Smooth muscle cell (in vitro differentiated cells): ENCODE results near the gene KRTAP6-3. TPM values are rescaled to one million over a fixed set of nuclear protein-coding genes. Genes with fewer than 3 reads are reported as not detected.

Source experiments
- DNase-seq: peaks from one replicate; lab custom pipeline; 2025; ENCODE audit not compliant: unreplicated experiment; lab: John Stamatoyannopoulos, UW
- H2AFZ ChIP-seq: fragments of 200-600 bp; sonication (generic); 2 replicates; pipeline ENCODE4 v1.6.0; 2016; ENCODE audit warnings: antibody characterized with exemption, low read depth, mild to moderate bottlenecking
- H3F3A ChIP-seq: fragments of 200-600 bp; sonication (generic); 2 replicates; pipeline ENCODE4 v1.6.0; 2017; ENCODE audit warnings: antibody characterized with exemption, low read depth
- H3K27ac ChIP-seq: fragments of 200-600 bp; sonication (generic); 2 replicates; pipeline ENCODE4 v1.5.1; 2016; ENCODE audit warnings: low read depth, mild to moderate bottlenecking
- H3K27me3 ChIP-seq: fragments of 200-600 bp; sonication (generic); 2 replicates; pipeline ENCODE4 v1.6.1; 2016; ENCODE audit warnings: low read depth, mild to moderate bottlenecking
- H3K36me3 ChIP-seq: fragments of 200-600 bp; sonication (generic); 2 replicates; pipeline ENCODE4 v1.5.1; 2016; ENCODE audit warnings: low read depth
- H3K4me1 ChIP-seq: fragments of 200-600 bp; sonication (generic); 2 replicates; pipeline ENCODE4 v1.5.1; 2016; ENCODE audit warnings: low read depth
- H3K4me2 ChIP-seq: fragments of 200-600 bp; sonication (generic); 2 replicates; pipeline ENCODE4 v1.6.0; 2016; ENCODE audit warnings: mild to moderate bottlenecking
- H3K4me3 ChIP-seq: fragments of 200-600 bp; sonication (generic); 2 replicates; pipeline ENCODE4 v1.5.1; 2016; ENCODE audit warnings: mild to moderate bottlenecking
- H3K79me2 ChIP-seq: fragments of 200-600 bp; sonication (generic); 2 replicates; pipeline ENCODE4 v1.6.0; 2016; ENCODE audit warnings: low read depth, mild to moderate bottlenecking
- H3K9ac ChIP-seq: fragments of 200-600 bp; sonication (generic); 2 replicates; pipeline ENCODE4 v1.6.0; 2016; ENCODE audit warnings: low read depth
- H3K9me3 ChIP-seq: fragments of 200-600 bp; sonication (generic); replicated peaks from 2 replicates; pipeline ENCODE4 v1.5.1; 2016; ENCODE audit warnings: low read depth
- H4K20me1 ChIP-seq: fragments of 200-600 bp; sonication (generic); 2 replicates; pipeline ENCODE4 v1.6.0; 2016; ENCODE audit warnings: low read depth
- WGBS: methylation state at CpG from one replicate; pipeline ENCODE4 v1.1.7; 2016; ENCODE audit warnings: low lambda C conversion rate; 5-methylcytosine and 5-hydroxymethylcytosine counted together
- polyA plus RNA-seq: library from polyadenylated mRNA; unstranded; fragments of >200 nt; fragmentation: Nextera tagmentation; extraction: Ambion mirVana; gene quantifications from 2 replicates; pipeline ENCODE4 v1.2.1, GENCODE V29; 2016
- small RNA-seq: library from RNA; depleted of rRNA; stranded (forward); fragments of <200 nt; gene quantifications from one replicate; pipeline ENCODE3, GENCODE V24; 2014
- total RNA-seq: library from RNA; depleted of rRNA; stranded (reverse); fragments of >200 nt; gene quantifications from 2 replicates; pipeline ENCODE4 v1.2.3, GENCODE V29; 2014
- TF ChIP-seq, protein P1 (sequence below): fragments of 200-600 bp; sonication (generic); IDR thresholded peaks from 2 replicates; pipeline ENCODE4 v1.5.1; 2017; ENCODE audit warnings: borderline replicate concordance, mild to moderate bottlenecking, antibody characterized with exemption; ENCODE audit not compliant: insufficient read depth, poor library complexity, severe bottlenecking

Gene KRTAP6-3
- total and polyA plus RNA-seq, 2 experiments from 2014 or later: not detected

GRCh38 chr21:30642564-30642963, 50.3 kb downstream of the KRTAP6-3 start, which contains the start of gene KRTAP20-3:
Gene KRTAP20-3, plus strand, starts transcription at chr21:30642864.
- no peak for DNase-seq
- H3K9ac ChIP-seq: no peak within 1 kb of the TSS
- H3K4me1 ChIP-seq: no peaks in the 10 kb centered on the region
- H3F3A ChIP-seq: no peaks in the 10 kb centered on the region
- 94% methylated on average over 2 of the region's 2 CpGs for WGBS
- no peaks in the 10 kb centered on the region for H3K79me2 ChIP-seq
- no peaks in the 10 kb centered on the region for H4K20me1 ChIP-seq
- H3K27me3 ChIP-seq: no peaks in the 10 kb centered on the region
- H3K9me3 ChIP-seq: no peaks in the 10 kb centered on the region
- no peak within 1 kb of the TSS for H3K4me2 ChIP-seq
- no peak within 1 kb of the TSS for H3K4me3 ChIP-seq
- H3K27ac ChIP-seq: no peak within 1 kb of the TSS
- no peak within 1 kb of the TSS for H2AFZ ChIP-seq
- H3K36me3 ChIP-seq: no peaks in the 10 kb centered on the region
- TF ChIP-seq, protein P1, sequence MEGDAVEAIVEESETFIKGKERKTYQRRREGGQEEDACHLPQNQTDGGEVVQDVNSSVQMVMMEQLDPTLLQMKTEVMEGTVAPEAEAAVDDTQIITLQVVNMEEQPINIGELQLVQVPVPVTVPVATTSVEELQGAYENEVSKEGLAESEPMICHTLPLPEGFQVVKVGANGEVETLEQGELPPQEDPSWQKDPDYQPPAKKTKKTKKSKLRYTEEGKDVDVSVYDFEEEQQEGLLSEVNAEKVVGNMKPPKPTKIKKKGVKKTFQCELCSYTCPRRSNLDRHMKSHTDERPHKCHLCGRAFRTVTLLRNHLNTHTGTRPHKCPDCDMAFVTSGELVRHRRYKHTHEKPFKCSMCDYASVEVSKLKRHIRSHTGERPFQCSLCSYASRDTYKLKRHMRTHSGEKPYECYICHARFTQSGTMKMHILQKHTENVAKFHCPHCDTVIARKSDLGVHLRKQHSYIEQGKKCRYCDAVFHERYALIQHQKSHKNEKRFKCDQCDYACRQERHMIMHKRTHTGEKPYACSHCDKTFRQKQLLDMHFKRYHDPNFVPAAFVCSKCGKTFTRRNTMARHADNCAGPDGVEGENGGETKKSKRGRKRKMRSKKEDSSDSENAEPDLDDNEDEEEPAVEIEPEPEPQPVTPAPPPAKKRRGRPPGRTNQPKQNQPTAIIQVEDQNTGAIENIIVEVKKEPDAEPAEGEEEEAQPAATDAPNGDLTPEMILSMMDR: no peak

Small RNA genes lying within 50 kb of the gene (small RNA-seq; reads per million reads assigned to genes)
- gene KRTAP20-1: not detected
- not detected for gene KRTAP20-3
- not detected for gene KRTAP20-4
- not detected for gene KRTAP22-1
- gene KRTAP22-2: not detected

Other genes with a start within 250 kb of the KRTAP6-3 start
- gene KRTAP23-1, start 243.8 kb upstream of the KRTAP6-3 start, total RNA-seq: not detected in 2 replicates
- not detected in 2 replicates for gene KRTAP23-1, start 243.8 kb upstream of the KRTAP6-3 start, polyA plus RNA-seq
- gene KRTAP13-2, start 220.2 kb upstream of the KRTAP6-3 start, total RNA-seq: not detected in 2 replicates
- gene KRTAP13-2, start 220.2 kb upstream of the KRTAP6-3 start, polyA plus RNA-seq: not detected in 2 replicates
- not detected in 2 replicates for gene KRTAP13-1, start 196.4 kb upstream of the KRTAP6-3 start, total RNA-seq
- not detected in 2 replicates for gene KRTAP13-1, start 196.4 kb upstream of the KRTAP6-3 start, polyA plus RNA-seq
- gene KRTAP13-3, start 166.5 kb upstream of the KRTAP6-3 start, total RNA-seq: not detected in 2 replicates
- not detected in 2 replicates for gene KRTAP13-3, start 166.5 kb upstream of the KRTAP6-3 start, polyA plus RNA-seq
- gene KRTAP13-4, start 162.2 kb upstream of the KRTAP6-3 start, total RNA-seq: not detected in 2 replicates
- not detected in 2 replicates for gene KRTAP13-4, start 162.2 kb upstream of the KRTAP6-3 start, polyA plus RNA-seq
- not detected in 2 replicates for gene KRTAP15-1, start 152.2 kb upstream of the KRTAP6-3 start, total RNA-seq
- not detected in 2 replicates for gene KRTAP15-1, start 152.2 kb upstream of the KRTAP6-3 start, polyA plus RNA-seq
- gene KRTAP19-1, start 112.1 kb upstream of the KRTAP6-3 start, total RNA-seq: 0.72 TPM in 1 of 2 replicates, not detected in the other
- gene KRTAP19-1, start 112.1 kb upstream of the KRTAP6-3 start, polyA plus RNA-seq: 1.9 TPM in 1 of 2 replicates, not detected in the other
- gene KRTAP19-2, start 105.0 kb upstream of the KRTAP6-3 start, total RNA-seq: not detected in 2 replicates
- not detected in 2 replicates for gene KRTAP19-2, start 105.0 kb upstream of the KRTAP6-3 start, polyA plus RNA-seq
- gene KRTAP19-3, start 100.4 kb upstream of the KRTAP6-3 start, total RNA-seq: not detected in 2 replicates
- gene KRTAP19-3, start 100.4 kb upstream of the KRTAP6-3 start, polyA plus RNA-seq: not detected in 2 replicates
- not detected in 2 replicates for gene KRTAP19-4, start 95.3 kb upstream of the KRTAP6-3 start, total RNA-seq
- gene KRTAP19-4, start 95.3 kb upstream of the KRTAP6-3 start, polyA plus RNA-seq: not detected in 2 replicates
- gene KRTAP19-5, start 90.3 kb upstream of the KRTAP6-3 start, total RNA-seq: not detected in 2 replicates
- not detected in 2 replicates for gene KRTAP19-5, start 90.3 kb upstream of the KRTAP6-3 start, polyA plus RNA-seq
- not detected in 2 replicates for gene KRTAP19-6, start 50.6 kb upstream of the KRTAP6-3 start, total RNA-seq
- gene KRTAP19-6, start 50.6 kb upstream of the KRTAP6-3 start, polyA plus RNA-seq: not detected in 2 replicates
- gene KRTAP19-7, start 31.1 kb upstream of the KRTAP6-3 start, total RNA-seq: not detected in 2 replicates
- not detected in 2 replicates for gene KRTAP19-7, start 31.1 kb upstream of the KRTAP6-3 start, polyA plus RNA-seq
- gene KRTAP22-2, start 2.0 kb upstream of the KRTAP6-3 start, total RNA-seq: not detected in 2 replicates
- gene KRTAP22-2, start 2.0 kb upstream of the KRTAP6-3 start, polyA plus RNA-seq: not detected in 2 replicates
- gene KRTAP6-2, start 6.5 kb downstream of the KRTAP6-3 start, total RNA-seq: not detected in 2 replicates
- not detected in 2 replicates for gene KRTAP6-2, start 6.5 kb downstream of the KRTAP6-3 start, polyA plus RNA-seq
- not detected in 2 replicates for gene KRTAP22-1, start 8.6 kb downstream of the KRTAP6-3 start, total RNA-seq
- not detected in 2 replicates for gene KRTAP22-1, start 8.6 kb downstream of the KRTAP6-3 start, polyA plus RNA-seq
- gene KRTAP6-1, start 21.5 kb downstream of the KRTAP6-3 start, total RNA-seq: not detected in 2 replicates
- gene KRTAP6-1, start 21.5 kb downstream of the KRTAP6-3 start, polyA plus RNA-seq: not detected in 2 replicates
- gene KRTAP20-1, start 24.0 kb downstream of the KRTAP6-3 start, total RNA-seq: not detected in 2 replicates
- gene KRTAP20-1, start 24.0 kb downstream of the KRTAP6-3 start, polyA plus RNA-seq: not detected in 2 replicates
- not detected in 2 replicates for gene KRTAP20-4, start 28.2 kb downstream of the KRTAP6-3 start, total RNA-seq
- not detected in 2 replicates for gene KRTAP20-4, start 28.2 kb downstream of the KRTAP6-3 start, polyA plus RNA-seq
- not detected in 2 replicates for gene KRTAP20-2, start 42.8 kb downstream of the KRTAP6-3 start, total RNA-seq
- not detected in 2 replicates for gene KRTAP20-2, start 42.8 kb downstream of the KRTAP6-3 start, polyA plus RNA-seq
- gene KRTAP20-3, start 50.4 kb downstream of the KRTAP6-3 start, total RNA-seq: not detected in 2 replicates
- gene KRTAP20-3, start 50.4 kb downstream of the KRTAP6-3 start, polyA plus RNA-seq: not detected in 2 replicates
- gene KRTAP21-3, start 126.3 kb downstream of the KRTAP6-3 start, total RNA-seq: not detected in 2 replicates
- not detected in 2 replicates for gene KRTAP21-3, start 126.3 kb downstream of the KRTAP6-3 start, polyA plus RNA-seq
- not detected in 2 replicates for gene KRTAP21-2, start 154.8 kb downstream of the KRTAP6-3 start, total RNA-seq
- gene KRTAP21-2, start 154.8 kb downstream of the KRTAP6-3 start, polyA plus RNA-seq: not detected in 2 replicates
- not detected in 2 replicates for gene KRTAP21-1, start 163.0 kb downstream of the KRTAP6-3 start, total RNA-seq
- not detected in 2 replicates for gene KRTAP21-1, start 163.0 kb downstream of the KRTAP6-3 start, polyA plus RNA-seq
- not detected in 2 replicates for gene KRTAP8-1, start 220.8 kb downstream of the KRTAP6-3 start, total RNA-seq
- gene KRTAP8-1, start 220.8 kb downstream of the KRTAP6-3 start, polyA plus RNA-seq: not detected in 2 replicates
- gene KRTAP7-1, start 237.3 kb downstream of the KRTAP6-3 start, total RNA-seq: 0.94 TPM in 1 of 2 replicates, not detected in the other
- 0.62 TPM in 1 of 2 replicates, not detected in the other for gene KRTAP7-1, start 237.3 kb downstream of the KRTAP6-3 start, polyA plus RNA-seq